Measurements from ENCODE around the gene KCNJ4.
"Not testable (repeated sequence)": the region's sequence is repeated elsewhere in the genome, so short reads cannot be mapped to it uniquely, and the experiment has no call there.

DNA sequence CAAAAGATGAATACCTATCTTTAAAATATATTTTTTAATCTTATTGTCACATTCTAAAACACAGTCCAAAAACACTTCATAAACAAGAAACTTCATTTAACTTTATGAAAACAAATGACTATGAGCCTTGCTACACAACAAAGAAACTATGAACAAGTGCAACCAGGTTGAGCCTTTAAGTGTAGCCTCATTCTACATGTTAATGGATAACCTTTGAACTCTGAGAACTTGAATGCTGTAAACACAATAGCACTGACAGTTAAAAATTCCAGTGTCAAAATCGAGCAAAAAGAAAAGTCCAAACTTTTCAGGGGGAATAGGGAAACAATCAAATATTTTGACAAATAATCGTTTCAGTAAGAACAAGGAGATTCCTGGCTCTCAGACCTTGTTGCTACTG is 54.7 kb downstream of the KCNJ4 start:
- not testable (repeated sequence) for TF ChIP-seq POLR2A (IDR thresholded peaks at IDR 0.05)
- TF ChIP-seq, protein P1, sequence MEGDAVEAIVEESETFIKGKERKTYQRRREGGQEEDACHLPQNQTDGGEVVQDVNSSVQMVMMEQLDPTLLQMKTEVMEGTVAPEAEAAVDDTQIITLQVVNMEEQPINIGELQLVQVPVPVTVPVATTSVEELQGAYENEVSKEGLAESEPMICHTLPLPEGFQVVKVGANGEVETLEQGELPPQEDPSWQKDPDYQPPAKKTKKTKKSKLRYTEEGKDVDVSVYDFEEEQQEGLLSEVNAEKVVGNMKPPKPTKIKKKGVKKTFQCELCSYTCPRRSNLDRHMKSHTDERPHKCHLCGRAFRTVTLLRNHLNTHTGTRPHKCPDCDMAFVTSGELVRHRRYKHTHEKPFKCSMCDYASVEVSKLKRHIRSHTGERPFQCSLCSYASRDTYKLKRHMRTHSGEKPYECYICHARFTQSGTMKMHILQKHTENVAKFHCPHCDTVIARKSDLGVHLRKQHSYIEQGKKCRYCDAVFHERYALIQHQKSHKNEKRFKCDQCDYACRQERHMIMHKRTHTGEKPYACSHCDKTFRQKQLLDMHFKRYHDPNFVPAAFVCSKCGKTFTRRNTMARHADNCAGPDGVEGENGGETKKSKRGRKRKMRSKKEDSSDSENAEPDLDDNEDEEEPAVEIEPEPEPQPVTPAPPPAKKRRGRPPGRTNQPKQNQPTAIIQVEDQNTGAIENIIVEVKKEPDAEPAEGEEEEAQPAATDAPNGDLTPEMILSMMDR (IDR thresholded peaks at IDR 0.05) = not testable (repeated sequence)

Measured in thyroid gland (tissue), 4 donors.